Measurements from ENCODE around the gene SOX2.

The SOX2 gene

DNA sequence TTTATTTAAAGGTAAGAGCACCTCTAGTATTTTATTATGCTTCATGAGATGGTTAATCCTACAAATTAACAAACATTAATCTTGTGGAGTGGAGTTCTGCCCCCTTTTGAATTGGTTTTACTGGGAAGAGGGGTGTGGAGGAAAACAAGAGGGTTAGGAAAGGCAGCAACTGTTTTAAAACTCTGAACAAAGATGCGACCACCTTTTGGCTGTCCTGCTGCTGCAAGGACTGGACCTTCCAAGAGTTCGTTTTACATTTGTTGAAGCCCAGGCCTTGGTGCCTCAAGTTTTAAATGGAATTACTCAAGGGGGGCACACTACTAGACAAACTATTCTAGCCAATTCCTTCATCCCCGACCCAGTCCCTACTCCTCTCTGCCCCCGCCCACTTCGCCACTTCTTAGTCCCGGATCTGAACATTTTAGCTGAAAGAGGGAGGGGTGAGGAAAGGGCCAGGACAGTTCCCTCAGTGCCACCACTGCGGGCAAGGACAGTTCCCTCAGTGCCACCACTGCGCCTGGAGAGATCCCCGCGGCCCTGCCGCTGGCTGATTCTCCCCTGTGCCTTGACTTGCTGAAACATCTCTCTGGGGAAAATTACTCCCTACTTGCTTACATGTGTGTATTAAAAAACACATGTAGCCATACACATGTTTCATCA lies 11.2 kb downstream of the SOX2 start:
- DNase-seq (ENCODE audit: low read depth in 2 of 3, low spot score in 1 of 3) = no peak

DNA sequence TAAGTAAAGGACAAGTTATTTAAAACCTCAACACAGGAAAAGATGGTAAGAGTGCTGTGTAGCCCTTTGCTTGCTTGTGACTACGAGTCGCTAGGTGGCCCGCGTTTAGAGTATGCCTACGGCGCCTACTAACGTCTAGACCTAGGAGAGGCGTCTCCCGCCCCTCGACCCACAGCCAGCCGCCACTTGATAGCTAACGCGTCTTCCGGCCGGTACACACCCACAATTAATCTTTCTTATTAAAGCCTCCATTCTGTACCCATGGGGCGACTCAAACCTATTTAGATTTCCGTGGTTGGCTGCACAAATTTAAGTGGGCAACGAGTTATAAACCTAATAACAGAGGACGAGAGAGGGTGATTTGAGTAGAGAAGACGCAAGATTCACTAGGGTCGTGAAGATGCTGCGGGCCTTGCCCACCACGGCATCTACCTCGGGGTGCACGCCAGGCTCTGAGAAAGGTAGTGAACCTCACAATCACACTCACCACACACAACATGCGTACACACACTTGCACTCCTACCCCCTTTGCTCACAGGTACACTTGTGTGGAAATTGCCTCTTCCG lies 12.0 kb downstream of the SOX2 start:
- DNase-seq (ENCODE audit: low read depth in 2 of 3, low spot score in 1 of 3) = no peak

DNA sequence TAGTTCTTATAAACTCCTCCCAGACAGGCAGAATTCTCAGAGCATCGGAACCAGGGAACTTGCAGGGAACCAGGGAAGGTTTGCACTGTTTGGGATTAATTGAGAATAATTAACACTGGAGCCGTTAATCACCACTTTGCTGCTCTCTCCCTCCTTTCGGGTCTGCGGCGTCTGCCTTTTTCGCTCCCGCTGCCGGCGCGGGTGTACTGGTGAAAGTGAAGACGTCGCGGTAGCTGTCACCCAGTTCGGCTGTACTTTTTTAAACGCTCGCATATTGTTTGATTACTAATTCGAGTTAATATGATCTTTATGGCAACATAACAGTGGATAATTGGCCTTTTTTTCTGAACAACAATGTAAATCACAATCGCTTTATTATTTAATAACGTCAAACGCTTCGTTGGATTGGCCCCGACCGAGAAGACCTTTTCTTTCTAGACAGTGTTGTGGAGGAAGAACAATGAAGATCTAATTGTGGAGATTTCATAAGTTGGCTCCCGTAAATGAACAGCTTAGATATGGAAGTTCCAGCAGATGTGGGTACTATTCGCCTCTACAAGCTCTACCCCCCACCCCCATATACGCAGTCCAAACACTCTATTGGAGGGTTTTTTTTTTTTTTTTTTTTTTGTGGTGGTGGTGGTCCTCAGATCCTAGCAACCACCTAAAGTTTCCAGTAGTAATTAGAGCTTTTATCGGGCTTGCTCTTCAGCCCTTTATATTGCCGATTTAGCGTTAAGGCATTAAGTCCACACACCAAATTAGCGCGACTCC lies 12.7 kb downstream of the SOX2 start:
- no peak for DNase-seq (ENCODE audit: low read depth in 2 of 3, low spot score in 1 of 3)

DNA sequence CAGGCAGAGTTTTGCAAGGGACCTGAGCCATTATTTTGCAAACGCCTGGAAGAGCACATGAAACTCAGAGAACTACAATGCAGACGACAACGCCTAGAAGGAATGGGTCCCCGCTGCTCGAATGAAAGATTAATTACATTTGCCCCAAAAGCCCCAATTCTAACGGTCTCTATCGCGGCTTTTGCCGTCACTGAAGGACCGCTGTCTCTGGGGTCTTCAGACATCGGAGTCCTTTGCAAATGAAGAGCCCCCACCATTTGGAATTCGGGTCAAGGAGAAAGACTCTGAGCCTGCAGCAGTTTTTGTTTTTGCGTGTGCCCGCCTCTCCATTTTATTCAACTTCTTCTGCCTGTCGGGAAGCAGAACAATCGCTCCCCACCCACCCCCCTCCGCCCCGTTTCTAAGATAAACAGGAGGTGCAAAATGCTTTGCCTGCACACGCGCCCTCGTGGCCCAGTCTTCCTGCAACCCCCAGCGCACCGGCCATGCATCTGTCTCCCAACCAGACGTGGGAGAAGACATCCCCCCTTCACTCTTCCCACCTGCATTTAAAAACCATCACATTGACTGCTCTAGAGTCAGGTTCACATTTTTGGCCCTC lies 13.5 kb downstream of the SOX2 start:
- no peak for DNase-seq (ENCODE audit: low read depth in 2 of 3, low spot score in 1 of 3)

DNA sequence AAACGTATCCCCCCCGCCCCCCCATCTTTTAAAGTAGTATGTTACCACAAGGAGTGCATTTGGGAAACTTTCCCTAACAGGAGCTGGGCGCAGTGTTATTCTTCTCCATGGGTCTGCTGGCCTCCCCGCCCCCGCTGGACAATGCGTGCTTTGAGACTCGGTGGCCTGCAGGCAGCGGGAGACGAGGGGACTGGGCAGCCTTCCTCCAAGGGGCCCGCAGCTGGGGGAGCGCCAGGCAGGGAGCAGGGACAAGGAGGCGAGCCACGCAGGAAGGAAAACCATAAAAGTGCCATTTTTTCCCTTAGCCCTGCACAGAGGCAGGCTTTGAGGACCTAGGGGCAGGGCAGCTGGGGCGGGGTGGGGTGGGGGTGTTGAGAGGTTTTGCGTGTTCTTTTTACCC lies 14.1 kb downstream of the SOX2 start:
- no peak for DNase-seq (ENCODE audit: low read depth in 2 of 3, low spot score in 1 of 3)

DNA sequence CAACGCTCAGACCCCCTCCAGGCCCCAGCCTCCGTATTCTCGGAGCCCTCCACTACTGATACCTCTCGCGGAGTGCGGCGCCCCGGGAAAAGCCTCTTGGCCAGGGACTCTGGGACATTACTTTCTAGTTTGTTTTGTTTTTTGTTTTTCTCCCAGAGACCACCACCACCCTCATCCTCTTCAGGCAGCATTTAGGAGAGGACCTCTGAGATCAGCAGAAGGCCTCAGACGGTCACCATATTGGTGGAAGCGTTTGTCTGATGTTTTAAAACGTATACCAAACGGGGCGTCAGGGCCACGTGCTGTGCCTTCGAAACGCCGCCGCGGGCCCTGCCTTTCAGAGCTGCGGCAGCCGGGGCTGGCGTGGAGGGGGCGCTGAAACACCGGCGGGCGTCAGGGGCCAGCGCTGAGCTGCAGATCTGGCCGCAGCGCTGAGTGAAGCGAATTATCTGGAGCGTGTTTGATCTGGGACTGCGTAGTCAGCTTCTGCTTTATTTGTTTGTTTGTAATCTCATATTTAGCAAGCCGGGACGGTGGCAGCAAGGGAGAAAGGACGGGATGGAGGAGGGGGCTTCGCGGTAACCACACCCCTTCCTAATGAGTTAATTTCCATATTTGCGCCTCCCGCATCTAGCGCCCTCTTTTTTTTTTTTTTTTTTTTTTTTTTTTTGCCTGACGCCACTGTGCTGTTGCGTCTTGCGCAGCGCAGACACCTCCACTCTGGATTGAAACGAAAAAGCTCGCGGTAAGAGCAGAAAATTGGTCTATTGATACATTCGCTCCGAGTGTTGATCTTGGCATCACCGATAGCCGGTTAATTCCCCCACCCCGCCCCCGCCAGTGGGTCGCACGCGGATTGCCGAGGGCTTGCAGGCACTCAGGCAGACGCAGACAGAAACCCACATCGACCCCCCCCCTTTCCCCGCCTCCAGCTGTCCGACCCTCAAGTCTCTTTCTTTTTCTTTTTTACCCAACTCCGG lies 14.9 kb downstream of the SOX2 start:
- DNase-seq (ENCODE audit: low read depth in 2 of 3, low spot score in 1 of 3) = no peak

DNA sequence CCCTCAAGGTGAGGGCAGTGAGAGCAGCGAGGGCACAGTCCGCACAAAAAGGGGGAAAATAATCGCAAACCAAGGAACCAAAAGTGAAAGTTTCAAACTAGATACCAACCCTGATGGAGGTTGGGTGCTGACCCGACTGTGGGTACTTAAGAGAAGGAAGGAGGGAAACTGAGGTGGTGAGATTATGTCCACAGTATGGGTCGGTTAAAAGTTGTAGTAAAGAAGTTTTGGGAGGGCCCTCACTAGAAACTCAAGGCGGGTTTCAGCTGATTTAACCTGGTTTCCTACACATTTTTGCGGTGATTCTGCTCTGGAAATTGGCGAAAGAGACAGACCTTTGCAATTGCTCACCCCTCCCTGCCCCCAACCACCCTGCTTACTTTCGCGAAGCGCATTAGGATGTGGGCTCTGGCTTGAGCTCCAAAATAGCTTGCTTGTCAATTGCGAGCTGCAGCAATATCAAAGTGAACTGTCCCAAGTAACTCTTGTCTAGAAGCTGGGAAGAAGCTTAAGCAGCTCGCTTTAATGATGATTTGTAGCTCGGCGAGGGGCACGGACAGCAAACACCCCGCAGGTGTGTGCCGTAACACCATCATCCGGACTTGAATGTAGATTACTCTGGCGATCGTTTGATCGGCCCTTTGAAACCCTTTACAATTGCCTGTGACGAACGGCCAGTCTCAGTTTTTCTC lies 15.8 kb downstream of the SOX2 start:
- DNase-seq (ENCODE audit: low read depth in 2 of 3, low spot score in 1 of 3) = no peak

DNA sequence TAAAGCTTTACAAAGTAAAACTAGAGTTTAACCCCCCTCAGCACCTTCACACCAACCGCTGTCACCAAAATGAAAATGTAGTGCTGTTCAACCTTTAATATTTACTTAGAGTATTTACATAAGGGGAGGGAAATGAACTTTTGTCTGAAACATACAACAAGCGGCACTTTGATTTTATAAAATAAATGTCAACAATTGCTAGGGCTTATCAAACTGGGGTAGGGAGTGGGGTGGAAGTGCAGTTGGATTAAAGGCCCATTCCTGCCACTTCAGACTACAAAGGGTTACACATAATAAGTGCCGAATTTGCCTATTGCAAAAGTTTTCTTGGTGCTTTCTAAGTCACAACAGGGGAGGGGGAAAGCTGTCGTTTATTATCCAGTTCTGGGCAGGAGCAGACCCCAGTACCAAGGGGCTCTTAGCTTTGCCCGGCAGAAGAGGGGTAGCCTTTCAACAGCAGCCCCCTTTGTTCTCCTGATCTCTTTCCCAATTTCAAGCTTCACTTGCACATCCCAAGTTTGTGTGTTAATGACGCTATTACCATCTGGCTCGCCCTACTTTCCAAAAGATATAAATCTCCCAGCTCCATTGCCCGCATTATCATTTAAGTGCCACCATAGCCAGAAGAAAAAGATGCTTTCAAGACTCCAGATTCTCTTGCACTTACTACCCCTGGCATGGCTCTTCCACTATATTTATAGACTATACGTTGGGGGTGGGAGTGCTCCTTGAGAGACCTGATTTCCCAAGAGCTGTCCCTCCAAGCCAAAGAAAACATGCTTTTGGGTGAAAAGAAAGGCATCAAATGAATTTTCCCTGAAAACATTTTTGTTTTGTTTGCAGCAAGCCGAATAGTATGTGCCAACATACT lies 17.0 kb downstream of the SOX2 start:
- DNase-seq (ENCODE audit: low read depth in 2 of 3, low spot score in 1 of 3) = no peak

DNA sequence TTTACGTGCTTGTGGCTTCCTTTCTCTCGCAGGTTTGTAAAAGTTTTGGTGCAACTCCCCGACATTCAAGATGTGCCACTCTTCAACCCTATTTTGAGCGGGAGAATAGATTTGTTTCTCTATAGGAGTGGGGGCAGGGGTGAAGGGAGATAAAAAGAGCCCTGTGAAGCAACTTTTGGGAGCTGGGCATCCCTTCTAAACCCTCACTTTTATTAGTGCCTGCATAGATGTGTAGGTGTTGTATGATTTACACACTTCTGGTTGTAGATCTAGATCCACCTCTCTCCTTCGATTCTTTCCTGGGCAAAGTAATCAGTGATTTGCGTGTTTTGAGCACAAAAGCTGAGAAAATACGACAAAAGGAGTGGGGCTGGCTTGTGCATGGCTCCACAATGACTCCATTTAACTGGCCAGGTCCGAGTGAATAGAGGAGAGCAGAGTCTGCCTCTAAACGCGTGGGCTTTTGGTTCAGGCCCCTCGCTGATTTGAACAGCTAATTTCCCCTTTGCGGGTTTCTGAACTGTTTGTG lies 17.7 kb downstream of the SOX2 start:
- DNase-seq (ENCODE audit: low read depth in 2 of 3, low spot score in 1 of 3) = no peak

DNA sequence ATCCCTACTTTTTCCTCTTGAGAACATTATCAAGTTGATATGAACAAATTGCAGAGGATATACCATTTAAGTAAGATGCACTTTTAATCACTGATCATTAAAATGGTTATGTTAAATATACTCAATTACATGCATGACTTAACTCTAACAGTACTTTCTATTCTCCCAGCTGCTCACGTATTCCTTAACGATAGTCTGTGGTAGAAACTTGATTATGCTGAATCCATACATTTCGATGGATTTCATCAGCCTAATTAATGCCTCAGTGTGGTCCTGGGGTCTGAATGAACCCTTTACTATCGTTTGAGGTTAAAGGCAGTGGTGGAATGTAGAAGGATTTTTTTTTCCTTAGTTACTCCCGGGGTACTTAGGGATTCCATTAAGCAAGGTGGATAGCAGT lies 18.6 kb downstream of the SOX2 start:
- DNase-seq (ENCODE audit: low read depth in 2 of 3, low spot score in 1 of 3) = no peak

DNA sequence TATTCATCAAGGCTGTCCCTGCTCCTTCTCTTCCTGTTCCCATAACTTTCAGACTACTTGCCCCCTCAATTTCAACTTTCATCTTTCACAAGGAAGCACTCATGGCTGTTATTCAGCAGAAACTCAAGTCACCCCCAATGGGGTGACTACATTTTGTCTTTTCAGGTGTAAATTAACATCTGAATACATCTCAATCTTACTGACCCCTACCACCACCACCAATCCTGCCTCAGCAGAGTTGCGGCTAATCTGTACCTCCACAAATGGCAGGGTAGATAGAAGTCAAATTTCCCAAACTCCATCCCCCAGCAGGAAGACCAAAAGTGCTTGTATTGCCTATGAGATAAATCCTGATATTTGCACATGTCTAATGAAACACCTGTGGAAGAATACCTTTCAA lies 19.2 kb downstream of the SOX2 start:
- DNase-seq (ENCODE audit: low read depth in 2 of 3, low spot score in 1 of 3) = no peak

DNA sequence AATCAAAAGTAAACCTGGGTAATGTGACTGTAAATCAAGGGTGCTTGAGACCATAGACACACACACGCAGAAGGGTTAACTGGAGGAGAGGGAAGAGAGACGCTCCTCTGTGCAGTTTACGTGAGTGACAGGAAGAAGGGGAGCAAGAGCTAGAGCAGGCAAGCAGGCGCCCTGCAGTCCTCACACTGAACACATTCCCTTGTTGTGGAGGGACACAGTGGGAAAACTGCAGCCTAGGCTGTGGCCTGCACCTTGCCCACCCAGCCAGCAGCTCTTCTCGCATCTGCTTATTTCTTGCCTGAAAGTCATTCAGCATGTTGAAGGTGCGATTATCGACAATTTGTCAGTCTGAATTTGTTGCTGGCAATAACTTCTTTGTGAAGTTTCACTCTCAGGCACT lies 24.2 kb downstream of the SOX2 start:
- no peak for DNase-seq (ENCODE audit: low read depth in 2 of 3, low spot score in 1 of 3)

DNA sequence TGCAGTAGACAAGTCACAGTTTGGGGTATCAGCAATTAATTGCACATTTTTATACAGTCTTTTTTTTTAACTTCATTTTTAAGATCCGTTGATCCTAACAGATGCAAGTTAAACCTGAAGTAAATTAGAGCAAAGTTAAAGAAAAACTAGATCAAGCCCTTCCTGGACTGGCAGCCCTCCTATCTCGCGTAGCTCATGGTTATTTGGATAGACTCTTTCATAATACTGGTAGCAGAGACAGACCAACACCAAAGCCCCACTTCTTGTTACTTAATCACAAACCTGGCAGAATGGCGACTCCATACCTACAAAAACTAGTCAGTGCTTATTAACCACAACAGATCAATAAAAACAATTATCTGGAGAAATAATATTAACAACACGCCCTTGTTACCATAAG lies 26.8 kb downstream of the SOX2 start:
- no peak for DNase-seq (ENCODE audit: low read depth in 2 of 3, low spot score in 1 of 3)

DNA sequence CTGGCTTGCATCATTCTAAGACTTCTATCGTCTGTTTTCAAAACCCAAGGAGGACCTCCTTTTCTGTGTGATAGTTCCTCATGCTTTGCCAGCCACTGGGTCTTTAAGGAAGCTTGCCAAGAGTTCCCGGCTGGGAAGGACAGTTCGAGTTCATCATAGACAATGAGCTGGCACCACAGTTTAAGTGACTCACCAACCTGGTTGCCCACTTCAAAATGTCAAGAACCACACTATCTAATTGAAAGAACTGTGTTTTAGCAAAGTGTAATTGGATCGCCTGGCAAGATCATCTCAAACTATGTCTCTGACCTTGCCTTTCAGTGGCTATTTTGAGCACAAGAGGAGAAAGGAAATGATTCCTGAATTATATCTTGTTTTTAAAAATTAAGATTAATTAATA lies 27.9 kb downstream of the SOX2 start:
- no peak for DNase-seq (ENCODE audit: low read depth in 2 of 3, low spot score in 1 of 3)

DNA sequence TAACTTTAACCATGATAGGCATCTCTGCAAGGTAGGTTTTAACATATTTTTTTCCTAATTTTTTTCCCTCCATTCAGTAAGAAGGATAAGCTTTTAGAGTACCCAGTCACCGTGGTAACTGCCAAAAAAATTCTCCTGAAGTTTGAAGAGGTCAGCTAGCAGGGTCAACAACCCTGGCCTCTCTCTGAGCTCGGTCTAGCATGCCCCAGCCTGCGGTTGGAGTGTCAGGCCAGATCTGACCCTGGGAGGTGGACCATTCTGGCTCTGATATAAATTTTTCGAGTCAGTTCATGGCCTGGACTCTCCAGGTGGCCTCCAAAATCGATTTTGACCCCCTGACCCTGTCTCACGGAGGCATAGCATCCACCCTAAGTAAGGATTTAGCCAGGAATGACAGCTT lies 29.7 kb downstream of the SOX2 start:
- DNase-seq (ENCODE audit: low read depth in 2 of 3, low spot score in 1 of 3) = no peak

DNA sequence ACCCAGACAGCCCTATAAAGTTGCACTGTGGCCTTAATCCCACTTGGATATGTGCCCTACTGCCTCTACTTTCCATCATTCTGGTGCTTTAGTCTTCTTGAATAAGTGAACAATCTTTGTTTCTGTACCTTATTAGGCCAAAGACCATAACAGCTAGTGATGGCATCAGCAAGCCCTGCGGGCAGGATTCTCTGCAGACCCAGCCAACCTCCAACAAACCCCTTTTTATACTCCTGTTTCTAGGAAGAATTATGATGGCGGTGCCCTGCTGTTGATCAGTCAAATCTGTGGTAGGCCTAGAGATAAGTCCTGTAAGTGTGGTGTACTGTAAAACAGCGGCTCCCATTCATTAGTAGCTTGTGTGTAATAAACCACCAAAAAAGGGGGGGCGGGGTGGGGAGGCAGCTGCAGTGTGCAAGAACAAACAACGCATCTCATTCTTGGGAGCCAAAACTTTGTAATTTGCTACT lies 40.5 kb downstream of the SOX2 start:
- no peak for DNase-seq (ENCODE audit: low read depth in 2 of 3, low spot score in 1 of 3)

DNA sequence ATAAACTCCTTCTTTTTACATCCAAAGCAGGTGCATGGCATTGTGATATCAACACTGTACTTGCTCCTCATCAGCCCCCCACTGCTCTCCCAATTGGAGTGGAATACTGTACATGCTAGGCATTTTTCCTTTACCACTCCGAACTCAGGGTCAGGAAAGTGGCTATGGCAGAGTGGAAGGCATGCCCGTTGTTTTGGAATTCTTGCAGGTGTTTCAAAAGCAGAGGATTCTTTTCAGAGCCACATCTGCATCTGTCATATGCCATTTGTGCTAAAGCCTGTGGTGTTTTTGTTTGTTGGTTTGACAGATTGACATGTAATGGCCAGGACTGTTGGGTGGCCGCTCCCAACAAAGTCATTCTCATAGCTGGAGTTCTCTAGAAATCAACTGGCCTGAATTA lies 41.7 kb downstream of the SOX2 start:
- no peak for DNase-seq (ENCODE audit: low read depth in 2 of 3, low spot score in 1 of 3)

DNA sequence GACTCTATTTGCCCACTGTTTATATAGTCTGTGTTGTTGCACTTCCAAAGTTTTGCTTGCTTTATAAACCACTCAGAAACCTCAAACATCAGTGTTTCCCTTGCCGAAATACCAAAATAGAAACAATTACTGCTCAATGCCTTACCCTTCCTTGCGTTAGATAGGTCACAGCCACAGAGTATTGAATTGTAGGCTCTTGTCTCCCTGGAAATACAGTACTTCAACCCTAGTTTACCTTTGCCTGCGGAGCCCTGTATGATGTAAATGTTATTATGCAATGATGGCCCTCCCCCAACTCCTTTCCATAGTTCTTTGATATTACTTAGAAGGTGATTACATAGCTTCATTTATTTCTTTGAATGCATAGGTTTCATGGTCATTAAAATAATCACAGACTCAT lies 44.2 kb downstream of the SOX2 start:
- no peak for DNase-seq (ENCODE audit: low read depth in 2 of 3, low spot score in 1 of 3)

DNA sequence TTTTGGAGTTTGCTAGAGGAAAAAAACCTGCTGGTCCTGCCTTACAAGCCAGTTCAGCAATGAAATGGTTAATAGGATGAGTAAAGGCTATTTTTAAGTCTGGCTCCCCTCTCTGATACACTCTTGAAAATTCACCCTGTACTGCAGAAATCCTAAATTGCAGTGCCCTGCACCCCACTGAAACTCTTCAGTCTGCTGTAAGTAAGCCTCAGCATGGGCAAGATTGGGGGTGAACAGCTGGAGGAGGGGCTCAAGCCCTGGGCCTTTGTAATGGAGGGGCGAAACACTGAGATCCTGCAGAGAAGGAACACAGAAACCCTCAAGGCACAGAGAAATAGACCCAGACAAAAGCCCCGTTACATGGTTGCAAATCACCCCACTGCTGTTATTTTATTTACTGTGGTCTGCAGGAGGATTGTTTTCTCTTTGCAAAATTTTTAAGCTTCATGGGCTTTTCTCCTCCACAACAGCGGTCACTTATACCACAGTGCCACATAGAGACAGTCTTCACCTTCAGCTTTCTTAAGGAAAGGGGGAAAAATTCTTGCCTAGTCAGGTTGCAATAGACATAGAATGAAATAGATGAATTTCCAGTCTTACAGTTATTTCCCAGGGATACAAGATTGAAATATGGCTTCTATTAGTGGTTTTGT lies 45.0 kb downstream of the SOX2 start:
- DNase-seq (ENCODE audit: low read depth in 2 of 3, low spot score in 1 of 3) = no peak

All from stimulated activated CD4-positive, alpha-beta T cell treated with anti-CD3 and anti-CD28 coated beads, Interleukin-12 subunit alpha, Interleukin-12 subunit beta, amount 100 ng/mL, for 48 hours (primary cell).